GM13977 (cell line): Measurements from ENCODE around the gene ARL15.
"Not testable (repeated sequence)": the region's sequence is repeated elsewhere in the genome, so short reads cannot be mapped to it uniquely, and the experiment has no call there.

ENCODE experiments used
- DNase-seq: peaks from one replicate; pipeline ENCODE4 v3.0.0; 2012; ENCODE audit warnings: low spot score
- in situ Hi-C: fragments of 300-500 bp; cut with MboI; formaldehyde crosslinking; loops from one replicate; pipeline ENCODE4 v1.12.0; 2022; ENCODE audit warnings: low sequenced_read_pairs, low pct_unique_long_range_greater_than_20kb, mixed read lengths, inconsistent platforms; ENCODE audit not compliant: unreplicated experiment
- TF ChIP-seq, protein P1 (sequence below): IDR thresholded peaks from 2 replicates; pipeline ENCODE4 v1.5.1; 2012; ENCODE audit warnings: mild to moderate bottlenecking, control low read depth; ENCODE audit not compliant: insufficient read depth; ENCODE audit errors: extremely low read depth, missing control alignments

Gene ARL15

GRCh38 chr5:53983568-53984460 is 326.6 kb downstream of the ARL15 start:
- in situ Hi-C loops = no loop called here
- no peak for DNase-seq
- TF ChIP-seq, protein P1, sequence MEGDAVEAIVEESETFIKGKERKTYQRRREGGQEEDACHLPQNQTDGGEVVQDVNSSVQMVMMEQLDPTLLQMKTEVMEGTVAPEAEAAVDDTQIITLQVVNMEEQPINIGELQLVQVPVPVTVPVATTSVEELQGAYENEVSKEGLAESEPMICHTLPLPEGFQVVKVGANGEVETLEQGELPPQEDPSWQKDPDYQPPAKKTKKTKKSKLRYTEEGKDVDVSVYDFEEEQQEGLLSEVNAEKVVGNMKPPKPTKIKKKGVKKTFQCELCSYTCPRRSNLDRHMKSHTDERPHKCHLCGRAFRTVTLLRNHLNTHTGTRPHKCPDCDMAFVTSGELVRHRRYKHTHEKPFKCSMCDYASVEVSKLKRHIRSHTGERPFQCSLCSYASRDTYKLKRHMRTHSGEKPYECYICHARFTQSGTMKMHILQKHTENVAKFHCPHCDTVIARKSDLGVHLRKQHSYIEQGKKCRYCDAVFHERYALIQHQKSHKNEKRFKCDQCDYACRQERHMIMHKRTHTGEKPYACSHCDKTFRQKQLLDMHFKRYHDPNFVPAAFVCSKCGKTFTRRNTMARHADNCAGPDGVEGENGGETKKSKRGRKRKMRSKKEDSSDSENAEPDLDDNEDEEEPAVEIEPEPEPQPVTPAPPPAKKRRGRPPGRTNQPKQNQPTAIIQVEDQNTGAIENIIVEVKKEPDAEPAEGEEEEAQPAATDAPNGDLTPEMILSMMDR = no peak

DNA sequence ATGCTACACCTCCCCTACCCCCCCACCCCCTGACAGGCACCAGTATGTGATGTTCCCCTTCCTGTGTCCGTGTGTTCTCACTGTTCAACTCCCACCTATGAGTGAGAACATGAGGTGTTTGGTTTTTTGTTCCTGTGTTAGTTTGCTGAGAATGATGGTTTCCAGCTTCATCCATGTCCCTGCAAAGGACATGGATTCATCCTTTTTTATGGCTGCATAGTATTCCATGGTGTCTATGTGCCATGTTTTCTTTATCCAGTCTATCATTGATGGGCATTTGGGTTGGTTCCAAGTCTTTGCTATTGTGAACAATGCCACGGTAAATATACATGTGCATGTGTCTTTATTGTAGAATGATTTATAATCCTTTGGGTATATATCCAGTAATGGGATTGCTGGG is 328.1 kb downstream of the ARL15 start:
- DNase-seq, in situ Hi-C loops: not testable (repeated sequence)

DNA sequence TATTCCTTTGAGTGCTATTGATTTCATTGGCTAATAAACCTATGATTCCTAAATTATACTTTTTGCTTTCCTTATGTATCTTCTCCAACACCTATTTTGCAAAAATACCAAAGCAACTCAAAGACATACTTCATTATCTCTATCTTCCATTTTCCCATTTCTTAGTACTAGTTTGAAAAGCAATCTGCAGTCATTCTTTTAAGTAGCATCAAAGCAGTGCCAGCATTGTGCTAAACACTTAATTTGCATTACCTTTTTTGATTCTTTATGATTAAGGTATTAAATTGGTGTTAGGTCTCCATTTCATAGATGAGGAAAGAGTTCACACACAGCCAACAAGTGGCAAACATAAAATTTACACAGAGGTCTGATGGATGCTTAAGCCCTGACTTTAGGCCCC is 330.3 kb downstream of the ARL15 start:
- in situ Hi-C loops = no loop called here

DNA sequence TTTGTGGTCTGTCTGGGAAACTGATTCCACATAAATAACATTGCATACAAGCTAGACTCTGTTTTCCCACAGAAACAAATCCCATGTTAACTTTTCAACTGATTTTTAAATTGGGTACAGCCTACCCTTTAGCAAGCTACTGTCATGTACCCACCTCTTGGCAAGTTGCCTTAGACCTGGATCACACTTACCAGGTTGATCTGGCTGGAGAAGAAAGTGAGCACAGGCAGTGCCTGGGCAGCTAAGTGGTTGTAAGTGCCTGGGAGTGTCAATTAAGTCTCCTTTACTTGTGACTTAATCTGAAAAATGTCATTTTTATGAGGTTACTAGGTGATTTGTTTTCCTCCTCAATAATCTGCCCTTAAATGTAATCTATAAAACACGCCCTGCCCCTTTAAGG is 336.4 kb downstream of the ARL15 start:
- DNase-seq = no peak
- in situ Hi-C loops = no loop called here
- TF ChIP-seq, protein P1 = no peak

More for the DNA sequence above, 330.3 kb downstream of the ARL15 start:
- TF ChIP-seq, protein P1 = no peak
- no peak for DNase-seq

- no peak for DNase-seq
- TF ChIP-seq, protein P1 = no peak
- in situ Hi-C loops = no loop called here
Observed at GRCh38 chr5:53972314-53972713, 338.1 kb downstream of the ARL15 start.

- DNase-seq = no peak
- in situ Hi-C loops = no loop called here
- TF ChIP-seq, protein P1 = no peak
Observed at GRCh38 chr5:53971551-53971950, 338.8 kb downstream of the ARL15 start.

GRCh38 chr5:53971131-53971530 is 339.2 kb downstream of the ARL15 start:
- DNase-seq = no peak
- in situ Hi-C loops = no loop called here
- TF ChIP-seq, protein P1 = no peak
